ENCODE results near the gene IQCE. TPM values are rescaled to one million over a fixed set of nuclear protein-coding genes. Genes with fewer than 3 reads are reported as not detected.

IQCE gene
- total RNA-seq, 1 donor from 2014 or later: 29.6 TPM

DNA sequence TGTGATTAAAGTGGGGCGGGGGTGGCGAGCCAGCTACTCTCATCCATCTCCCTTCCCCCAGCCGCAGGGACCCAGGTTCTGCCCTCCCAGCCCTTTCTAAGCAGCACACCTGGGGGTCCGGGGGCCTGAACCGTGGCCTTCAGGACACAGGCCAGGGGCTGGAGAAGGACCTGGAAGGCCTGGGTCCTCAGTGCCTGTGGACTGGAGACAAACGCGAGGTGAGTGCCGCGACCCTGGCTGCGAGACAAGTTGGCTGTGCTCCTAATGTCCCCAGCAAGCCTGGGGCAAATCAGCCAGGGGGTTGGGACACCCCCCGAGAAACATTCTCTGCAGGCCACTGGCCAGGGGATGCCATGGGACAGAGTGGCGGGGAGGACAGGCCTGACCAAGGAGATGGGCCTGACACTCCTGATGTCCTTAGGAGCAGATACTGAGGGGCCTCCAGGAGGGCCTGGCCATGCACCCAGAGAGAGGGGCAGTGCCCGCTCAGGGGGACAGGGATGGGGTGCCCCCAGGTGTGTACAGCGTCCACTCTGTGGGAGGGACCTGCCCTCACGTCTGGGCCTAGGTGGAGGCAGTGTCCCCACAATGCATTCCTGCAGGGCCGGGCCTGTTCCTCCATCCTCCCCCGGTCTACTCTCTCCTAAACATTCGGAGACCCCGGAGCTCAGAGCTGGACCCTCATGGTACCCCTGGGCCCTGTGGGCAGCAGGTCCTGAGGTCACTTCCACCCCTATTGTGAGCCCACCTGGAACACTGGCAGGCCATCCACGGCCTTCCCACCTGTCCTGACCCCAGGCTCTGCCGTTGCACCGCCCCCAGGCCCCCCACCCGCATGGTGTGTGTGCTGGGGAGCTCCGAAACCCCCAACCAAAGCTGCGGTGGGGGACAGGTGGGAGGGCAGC is 16.5 kb upstream of the IQCE start:
- peaks cover 9% of the 10 kb centered on the region for H3K36me3 Mint-ChIP-seq
- H3K9me3 Mint-ChIP-seq: no peaks in the 10 kb centered on the region
- H3K4me3 Mint-ChIP-seq: no peak overlapping the region
- H3K27me3 Mint-ChIP-seq (ENCODE audit: low read depth): no peaks in the 10 kb centered on the region
- TF ChIP-seq, protein P1, sequence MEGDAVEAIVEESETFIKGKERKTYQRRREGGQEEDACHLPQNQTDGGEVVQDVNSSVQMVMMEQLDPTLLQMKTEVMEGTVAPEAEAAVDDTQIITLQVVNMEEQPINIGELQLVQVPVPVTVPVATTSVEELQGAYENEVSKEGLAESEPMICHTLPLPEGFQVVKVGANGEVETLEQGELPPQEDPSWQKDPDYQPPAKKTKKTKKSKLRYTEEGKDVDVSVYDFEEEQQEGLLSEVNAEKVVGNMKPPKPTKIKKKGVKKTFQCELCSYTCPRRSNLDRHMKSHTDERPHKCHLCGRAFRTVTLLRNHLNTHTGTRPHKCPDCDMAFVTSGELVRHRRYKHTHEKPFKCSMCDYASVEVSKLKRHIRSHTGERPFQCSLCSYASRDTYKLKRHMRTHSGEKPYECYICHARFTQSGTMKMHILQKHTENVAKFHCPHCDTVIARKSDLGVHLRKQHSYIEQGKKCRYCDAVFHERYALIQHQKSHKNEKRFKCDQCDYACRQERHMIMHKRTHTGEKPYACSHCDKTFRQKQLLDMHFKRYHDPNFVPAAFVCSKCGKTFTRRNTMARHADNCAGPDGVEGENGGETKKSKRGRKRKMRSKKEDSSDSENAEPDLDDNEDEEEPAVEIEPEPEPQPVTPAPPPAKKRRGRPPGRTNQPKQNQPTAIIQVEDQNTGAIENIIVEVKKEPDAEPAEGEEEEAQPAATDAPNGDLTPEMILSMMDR (IDR thresholded peaks at IDR 0.05; ENCODE audit: unreplicated experiment): no peak
- H3K27ac Mint-ChIP-seq: no peak overlapping the region
- DNase-seq (ENCODE audit: low spot score in 2 of 2, unreplicated experiment in 2 of 2): no peak
- H3K4me1 Mint-ChIP-seq: no peaks in the 10 kb centered on the region

DNA sequence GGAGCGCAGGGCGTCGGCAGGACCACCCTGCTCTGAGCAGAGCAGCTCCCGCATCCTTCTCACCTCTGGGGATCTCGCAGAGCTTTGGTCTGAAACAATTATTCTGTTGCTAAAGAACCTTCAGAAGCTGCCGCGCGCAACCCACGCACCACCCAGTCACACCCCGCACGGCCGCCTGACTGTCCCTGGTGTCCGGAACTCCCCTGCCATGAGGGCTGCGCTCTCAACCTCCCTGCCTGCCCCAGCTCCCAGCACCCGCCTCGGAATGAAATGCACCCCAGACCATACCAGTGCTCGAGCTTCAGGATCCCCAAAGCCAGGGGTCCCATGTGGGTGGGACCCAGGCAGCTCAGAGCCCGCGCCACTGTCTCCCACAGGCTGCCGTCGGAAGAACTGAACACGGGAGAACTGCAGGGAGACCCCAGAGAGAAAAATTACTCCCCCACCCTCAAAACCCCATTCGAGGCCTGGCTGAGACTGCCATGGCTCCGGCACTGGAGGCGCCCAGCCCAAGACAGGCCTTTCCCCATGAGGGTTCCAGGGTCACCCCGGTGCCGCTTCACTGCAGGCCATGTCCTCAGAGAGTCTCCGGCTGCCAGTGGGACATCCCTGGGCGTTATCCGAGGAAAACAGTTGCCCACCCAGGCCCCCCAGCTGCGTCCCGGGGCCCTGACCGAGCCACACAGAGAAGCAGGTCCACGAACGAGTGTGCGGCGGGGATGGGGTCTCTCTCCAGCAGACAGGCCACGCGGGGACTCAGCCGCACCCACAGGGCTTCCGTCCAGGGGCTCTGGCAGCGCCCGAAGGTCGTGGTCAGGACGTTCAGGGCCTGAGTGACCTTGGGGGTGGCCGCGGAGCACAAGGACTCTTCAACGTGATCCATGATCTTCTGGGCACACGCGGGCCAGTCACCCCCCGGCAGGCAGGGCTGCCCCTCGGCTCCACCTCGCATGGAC is 15.6 kb upstream of the IQCE start:
- TF ChIP-seq, protein P1 (IDR thresholded peaks at IDR 0.05; ENCODE audit: unreplicated experiment): no peak
- H3K9me3 Mint-ChIP-seq: no peaks in the 10 kb centered on the region
- H3K4me3 Mint-ChIP-seq: no peak overlapping the region
- H3K27ac Mint-ChIP-seq: no peak overlapping the region
- no peaks in the 10 kb centered on the region for H3K27me3 Mint-ChIP-seq (ENCODE audit: low read depth)
- H3K36me3 Mint-ChIP-seq: peaks cover 14% of the 10 kb centered on the region
- no peak for DNase-seq (ENCODE audit: low spot score in 2 of 2, unreplicated experiment in 2 of 2)
- no peaks in the 10 kb centered on the region for H3K4me1 Mint-ChIP-seq

DNA sequence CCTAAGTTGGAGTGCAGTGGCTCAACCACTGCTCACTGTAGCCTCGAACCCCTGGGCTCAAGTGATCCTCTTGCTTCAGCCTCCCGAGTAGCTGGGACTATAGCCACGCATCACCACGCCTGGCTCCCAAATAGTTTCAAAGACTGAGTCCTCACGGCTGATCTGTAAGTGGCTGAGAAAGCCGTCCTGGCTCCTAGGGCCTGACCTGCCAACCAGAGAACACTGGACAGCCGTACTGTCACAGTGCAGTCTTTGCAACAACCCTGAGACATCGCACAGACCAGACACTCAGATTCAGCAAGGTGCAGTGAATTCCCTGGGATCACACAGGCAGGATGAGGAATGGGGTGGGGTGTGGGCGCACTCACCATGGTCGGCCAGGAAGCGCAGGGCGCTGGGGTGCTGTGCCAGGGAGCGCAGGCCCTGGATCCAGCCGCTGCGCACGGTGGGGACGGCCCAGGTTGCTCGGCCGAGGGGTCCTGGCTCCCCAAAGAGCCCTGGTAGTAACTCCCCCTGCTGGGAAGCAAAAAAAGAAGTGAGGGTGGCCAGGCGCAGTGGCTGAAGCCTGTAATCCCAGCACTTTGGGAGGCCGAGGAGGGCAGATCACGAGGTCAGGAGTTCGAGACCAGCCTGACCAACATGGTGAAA is 14.1 kb upstream of the IQCE start:
- Mint-ChIP-seq H3K27ac (no peak overlapping the region), H3K27me3 (ENCODE audit: low read depth) (no peaks in the 10 kb centered on the region), H3K36me3 (peaks cover 18% of the 10 kb centered on the region), H3K9me3 (no peaks in the 10 kb centered on the region), H3K4me3 (no peak overlapping the region), H3K4me1 (no peaks in the 10 kb centered on the region)
- DNase-seq (ENCODE audit: low spot score in 2 of 2, unreplicated experiment in 2 of 2): no peak
- TF ChIP-seq, protein P1 (IDR thresholded peaks at IDR 0.05; ENCODE audit: unreplicated experiment): no peak

DNA sequence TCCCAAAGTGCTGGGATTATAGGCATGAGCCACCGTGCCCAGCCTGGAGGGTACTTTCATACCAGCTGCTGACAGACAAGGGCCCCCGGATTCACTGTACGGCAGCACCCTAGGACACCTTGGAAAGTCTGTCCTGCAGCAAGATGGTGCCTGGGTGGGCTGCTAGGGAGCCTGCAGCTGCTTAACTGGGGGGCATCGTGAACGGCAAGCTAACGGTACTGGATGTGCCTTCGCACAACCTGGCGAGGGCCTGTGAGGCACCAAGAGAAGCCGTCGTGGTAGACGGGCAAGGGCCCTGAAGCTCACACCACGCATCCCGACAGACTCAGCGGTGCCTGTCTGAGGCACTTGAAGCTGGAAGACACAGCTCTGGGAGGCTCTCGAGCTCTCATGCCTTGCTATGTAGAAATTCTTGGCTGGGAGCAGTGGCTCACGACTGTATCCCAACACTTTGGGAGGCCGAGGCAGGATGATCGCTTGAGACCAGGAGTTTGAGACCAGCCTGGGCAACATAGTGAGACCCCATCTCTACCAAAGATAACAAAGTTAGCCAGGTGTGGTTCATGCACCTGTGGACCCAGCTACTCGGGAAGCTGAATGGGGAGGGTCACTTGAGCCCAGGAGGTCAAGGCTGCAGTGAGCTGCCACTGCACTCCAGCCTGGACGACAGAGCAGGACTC is 12.9 kb upstream of the IQCE start:
- Mint-ChIP-seq H3K9me3 (no peaks in the 10 kb centered on the region), H3K27me3 (ENCODE audit: low read depth) (no peaks in the 10 kb centered on the region), H3K4me3 (no peak overlapping the region), H3K36me3 (peaks cover 22% of the 10 kb centered on the region), H3K4me1 (no peaks in the 10 kb centered on the region), H3K27ac (no peak overlapping the region)
- no peak for DNase-seq (ENCODE audit: low spot score in 2 of 2, unreplicated experiment in 2 of 2)
- TF ChIP-seq, protein P1 (IDR thresholded peaks at IDR 0.05; ENCODE audit: unreplicated experiment): no peak
